HG02943 (cell line): ENCODE results near the gene PPM1L.

Experiments used
- ATAC-seq: cut with Tn5 transposase; IDR thresholded peaks from one replicate; pipeline ENCODE4 v1.9.1; 2021; ENCODE audit warnings: mild to moderate bottlenecking, low read depth, moderate library complexity; ENCODE audit not compliant: unreplicated experiment

PPM1L gene

GRCh38 chr3:160841455-160841854 lies 85.4 kb downstream of the PPM1L start:
- no peak for ATAC-seq

DNA sequence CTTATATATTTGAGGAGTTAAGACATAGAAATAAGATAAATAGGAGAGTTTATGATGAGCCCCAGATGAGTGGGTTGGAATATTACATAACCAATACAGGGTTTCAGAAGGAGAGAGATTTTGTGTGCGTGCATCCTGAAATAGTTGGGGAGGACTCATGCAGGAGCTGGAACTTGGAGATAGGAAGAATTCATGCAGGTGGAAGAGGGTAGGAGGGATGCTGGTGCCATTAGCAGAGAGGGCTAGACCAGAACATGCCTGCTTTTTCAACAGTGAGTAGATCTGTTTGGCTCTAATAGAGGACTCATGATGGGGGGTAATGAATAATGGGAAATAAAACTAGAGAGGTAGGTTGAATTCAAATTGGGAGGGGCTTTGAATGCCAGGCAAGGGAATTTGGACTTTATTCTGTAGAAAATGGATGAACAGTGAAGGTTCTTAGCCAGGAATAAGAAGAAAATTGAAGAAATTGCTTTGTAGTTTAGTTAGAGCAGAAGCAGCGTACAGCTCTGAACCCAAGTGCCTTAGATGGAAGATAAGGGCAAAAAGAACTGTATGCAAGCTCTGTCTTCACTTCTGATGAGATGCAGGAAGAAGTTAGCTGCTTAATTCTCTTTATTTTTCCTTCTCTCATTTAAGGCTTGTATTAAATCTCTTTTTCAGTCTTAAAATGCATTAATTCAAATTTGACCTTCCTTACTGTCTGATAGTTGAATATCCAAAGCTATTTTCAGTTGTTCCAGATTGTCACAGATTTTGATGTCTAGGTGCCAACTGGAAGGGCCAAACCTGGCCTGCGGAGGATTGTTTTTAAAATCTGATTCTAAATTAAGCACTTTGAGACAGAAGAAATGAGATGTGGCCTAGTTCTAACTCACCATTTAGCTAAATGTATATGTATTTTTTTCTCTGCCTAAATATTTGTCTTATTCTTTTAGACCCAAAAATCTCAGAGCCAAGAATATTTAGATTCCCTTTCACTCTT lies 86.3 kb downstream of the PPM1L start:
- ATAC-seq: no peak

- ATAC-seq: no peak
These were observed 95.7 kb downstream of the PPM1L start for GRCh38 chr3:160851629-160852210.

- ATAC-seq: no peak
These were observed 96.8 kb downstream of the PPM1L start for GRCh38 chr3:160852856-160853255.

GRCh38 chr3:160856450-160856849 lies 100.4 kb downstream of the PPM1L start:
- no peak for ATAC-seq

GRCh38 chr3:160857476-160858119 lies 101.6 kb downstream of the PPM1L start:
- ATAC-seq: no peak

DNA sequence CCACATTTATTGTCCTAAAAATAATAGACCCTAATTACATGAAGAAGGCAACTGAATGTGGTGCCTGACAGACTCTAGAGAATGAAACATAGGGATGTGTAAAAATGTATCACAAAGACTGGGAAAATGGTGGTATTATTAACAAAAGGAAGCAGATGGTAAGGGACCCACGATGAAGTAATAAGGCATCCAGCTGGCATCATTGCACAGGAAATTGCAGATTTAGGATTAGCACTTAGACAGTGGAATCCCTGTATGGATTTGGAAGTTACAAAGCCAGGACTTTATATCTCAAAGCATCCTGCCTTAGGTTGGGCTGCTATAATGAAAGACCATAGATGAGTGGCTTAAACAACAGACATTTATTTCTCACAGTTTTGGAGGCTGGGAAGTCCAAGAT lies 104.3 kb downstream of the PPM1L start:
- ATAC-seq: no peak

DNA sequence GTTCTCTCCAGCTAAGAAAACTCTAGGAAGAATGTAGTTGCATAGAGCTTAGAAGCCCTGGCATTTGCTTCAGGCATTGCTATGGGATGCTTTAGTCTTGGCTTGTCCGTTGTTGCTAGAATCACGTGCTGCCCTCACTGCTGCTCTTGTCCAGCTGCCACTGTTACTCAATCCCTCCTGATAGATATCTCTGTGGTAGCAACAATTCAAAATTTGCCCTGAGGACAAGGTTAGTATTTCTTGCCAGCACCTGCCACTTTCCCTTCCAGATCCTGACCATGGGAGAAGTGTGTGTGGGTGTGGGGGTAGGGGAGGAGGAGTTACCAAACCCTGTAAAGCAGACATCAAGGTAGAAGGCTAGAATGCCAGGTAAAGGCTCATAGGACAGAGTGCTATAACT lies 113.8 kb downstream of the PPM1L start:
- no peak for ATAC-seq

- no peak for ATAC-seq
These were observed 114.3 kb downstream of the PPM1L start for GRCh38 chr3:160870327-160870726.

- ATAC-seq: no peak
These were observed 118.7 kb downstream of the PPM1L start for GRCh38 chr3:160874736-160875135.

- ATAC-seq: no peak
These were observed 120.6 kb downstream of the PPM1L start for GRCh38 chr3:160876643-160877042.

DNA sequence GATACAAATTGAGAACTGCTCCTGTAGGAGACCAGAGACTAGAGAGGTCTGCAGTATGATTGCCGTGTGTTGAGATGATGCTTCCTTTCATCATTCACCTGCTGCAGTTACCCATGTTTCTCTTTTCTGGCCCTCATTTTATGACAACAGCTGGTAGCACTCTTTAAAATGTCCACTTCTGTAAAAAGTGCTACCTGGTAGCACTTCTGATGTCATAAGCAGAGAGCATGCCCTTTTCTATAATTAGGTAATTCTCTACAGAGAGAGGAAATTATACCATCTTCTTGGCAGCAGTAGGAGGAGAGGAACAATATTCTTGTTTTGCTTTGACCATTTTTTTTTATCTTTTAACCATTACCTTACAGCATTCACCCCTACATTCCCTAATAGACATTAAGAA lies 123.8 kb downstream of the PPM1L start:
- ATAC-seq: no peak

GRCh38 chr3:160883373-160883772 lies 127.3 kb downstream of the PPM1L start:
- no peak for ATAC-seq

GRCh38 chr3:160885791-160886286 lies 129.8 kb downstream of the PPM1L start:
- ATAC-seq: peak; percentile 41

- peak; percentile 80 for ATAC-seq
These were observed 130.4 kb downstream of the PPM1L start for GRCh38 chr3:160886421-160886820.

DNA sequence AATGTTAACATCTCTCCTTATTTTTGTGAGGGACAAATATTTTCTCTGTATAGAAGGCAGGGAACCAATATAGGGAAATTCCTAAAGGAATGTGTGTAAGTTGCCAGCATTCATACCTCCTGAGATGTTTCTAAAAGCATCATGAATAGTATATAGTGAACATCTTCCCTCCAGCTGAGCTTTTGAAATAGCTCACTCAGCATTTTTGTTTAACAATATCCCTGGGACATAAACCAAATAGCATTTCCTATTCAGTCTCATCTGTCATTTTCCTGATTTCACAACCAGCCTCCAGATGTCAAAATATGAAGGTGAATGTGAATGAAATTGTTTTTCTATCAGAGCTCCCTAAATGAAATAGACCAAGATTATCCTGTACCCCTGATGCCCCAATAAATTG lies 137.2 kb downstream of the PPM1L start:
- ATAC-seq: no peak

DNA sequence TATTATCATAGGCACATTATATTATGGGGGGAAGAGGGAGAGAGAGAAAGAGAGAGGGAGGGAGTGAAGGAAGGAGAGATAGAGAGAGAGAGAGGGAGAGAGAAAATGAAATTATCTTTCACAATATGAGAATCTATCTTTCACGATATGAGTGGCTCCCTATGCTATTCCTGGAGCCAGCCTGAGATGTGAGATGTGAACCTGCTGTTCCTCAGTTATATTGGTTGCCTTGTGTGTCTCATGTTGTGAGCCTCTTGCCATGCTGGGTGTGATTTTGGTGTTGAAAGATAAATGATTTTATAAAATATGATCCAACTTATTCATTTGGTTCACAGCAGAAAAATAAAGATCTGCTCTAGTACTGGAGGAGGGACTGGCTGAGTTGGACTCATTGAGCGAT lies 148.7 kb downstream of the PPM1L start:
- ATAC-seq: no peak

DNA sequence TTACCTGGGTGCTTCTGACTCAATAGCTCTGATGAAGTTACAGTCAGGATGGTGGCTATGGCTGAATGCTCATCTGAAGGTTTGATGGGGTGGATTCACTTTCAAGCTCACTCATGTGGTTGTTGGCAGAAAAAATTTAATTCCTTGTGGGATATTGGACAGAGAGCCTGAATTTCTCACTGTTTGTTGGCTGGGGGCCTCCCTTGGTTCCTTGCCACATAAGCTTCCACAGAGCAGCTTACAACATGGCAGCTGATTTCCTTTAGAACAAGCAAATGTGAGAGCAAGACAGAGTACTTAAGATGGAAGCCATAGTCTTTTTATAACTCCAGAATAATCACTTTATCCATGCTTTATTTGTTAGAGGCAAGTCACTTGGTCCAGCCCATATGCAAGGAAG lies 150.6 kb downstream of the PPM1L start:
- no peak for ATAC-seq

- no peak for ATAC-seq
These were observed 153.9 kb downstream of the PPM1L start for GRCh38 chr3:160909917-160910316.

DNA sequence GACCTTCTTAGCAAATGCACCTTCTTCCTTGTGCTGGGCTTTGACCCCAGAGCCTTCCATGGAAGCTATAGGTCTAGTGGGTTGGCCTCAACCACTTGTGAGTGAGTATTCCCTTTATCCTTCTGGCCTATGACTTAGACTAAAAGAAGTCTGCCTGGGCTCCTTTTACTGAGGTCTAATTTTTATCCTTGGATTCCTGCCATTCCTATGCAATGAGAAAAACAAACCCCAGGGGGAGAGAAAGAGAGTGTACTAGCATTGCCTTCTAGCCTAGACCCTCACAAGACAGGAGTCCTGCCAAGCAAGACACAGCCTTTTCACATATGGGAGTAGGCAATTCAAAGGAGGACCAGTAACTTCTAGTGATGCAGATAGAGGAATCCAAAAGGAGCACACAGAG lies 155.4 kb downstream of the PPM1L start:
- ATAC-seq: no peak

DNA sequence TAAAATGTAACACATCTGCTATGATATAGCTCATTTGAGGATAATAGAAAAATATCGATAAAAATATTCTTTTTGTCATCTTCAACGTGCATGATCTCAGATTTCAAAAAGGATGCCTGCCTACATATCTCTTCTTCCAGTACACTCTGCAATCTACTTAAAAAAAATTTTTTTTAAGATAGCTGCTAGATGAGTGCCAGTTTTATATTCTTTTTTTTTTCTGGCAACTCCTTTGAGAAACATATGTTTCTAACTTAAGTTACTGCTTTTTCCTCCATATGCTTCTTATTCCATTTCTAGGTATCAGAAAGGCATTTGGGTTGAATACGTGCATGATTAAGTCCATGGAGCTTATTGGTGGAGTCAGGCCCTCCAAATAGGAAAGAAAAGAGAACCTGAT lies 160.4 kb downstream of the PPM1L start:
- ATAC-seq: no peak
